ENCODE results near the gene PNPLA8.

Gene PNPLA8

DNA sequence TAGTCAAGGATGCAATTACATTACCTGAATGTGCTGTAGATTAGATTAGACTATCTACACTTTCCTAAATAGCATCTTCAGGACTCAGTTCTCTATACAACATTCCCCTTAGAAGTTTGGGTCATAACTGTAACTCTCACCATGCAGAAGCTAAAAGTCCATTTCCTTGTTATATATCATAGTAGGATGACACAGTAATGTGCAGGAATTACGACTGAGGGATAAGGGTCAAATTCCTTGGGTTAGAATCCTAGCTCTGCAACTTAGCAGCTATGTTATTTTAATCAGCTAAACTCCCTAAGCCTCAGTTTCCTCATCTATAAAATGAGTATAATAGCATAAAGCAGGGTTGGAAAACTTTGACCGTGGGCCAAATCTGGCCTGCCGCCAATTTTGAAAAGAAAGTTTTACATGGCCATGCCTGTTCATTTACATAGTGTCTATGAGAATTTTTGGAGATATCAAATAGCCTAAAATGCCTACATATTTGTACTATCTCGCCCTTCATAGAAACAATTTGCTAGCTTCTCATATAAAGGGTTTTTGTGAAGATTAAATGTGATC is 84.5 kb downstream of the PNPLA8 start:
- DNase-seq, result no peak

DNA sequence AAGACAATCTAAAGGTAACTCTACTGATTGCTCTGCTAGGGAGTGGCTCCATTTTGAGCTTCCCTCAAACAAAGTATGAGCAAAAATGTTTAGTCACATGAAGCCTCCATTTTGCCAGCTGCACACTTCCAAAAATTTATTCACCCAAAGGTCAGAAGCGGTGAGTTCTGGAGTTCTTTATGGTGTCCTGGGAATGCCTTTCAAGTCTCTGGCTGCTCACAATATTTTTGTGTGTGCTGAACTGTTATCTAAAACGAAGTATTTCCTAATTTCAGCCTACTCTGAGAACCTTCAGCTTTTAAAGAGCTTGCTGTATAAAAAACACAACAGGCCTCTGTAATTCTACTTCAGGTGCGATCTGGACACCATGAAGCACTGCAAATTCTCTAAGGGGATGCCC is 85.3 kb downstream of the PNPLA8 start:
- no peak for DNase-seq

DNA sequence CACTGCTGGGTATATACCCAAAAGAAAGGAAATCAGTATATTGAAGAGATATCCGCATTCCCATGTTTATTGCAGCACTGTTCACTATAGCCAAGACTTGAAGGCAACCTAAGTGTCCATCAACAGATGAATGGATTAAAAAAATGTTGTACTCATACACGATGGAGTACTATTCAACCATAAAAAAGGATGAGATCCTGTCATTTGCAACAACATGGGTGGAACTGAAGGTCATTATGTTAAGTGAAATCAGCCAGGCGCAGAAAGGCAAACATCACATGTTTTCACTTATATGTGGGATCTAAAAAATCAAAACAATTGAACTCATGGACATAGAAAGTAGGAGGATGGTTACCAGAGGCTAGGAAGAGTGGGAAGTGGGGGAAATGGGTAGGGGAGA is 89.0 kb downstream of the PNPLA8 start:
- DNase-seq, result no peak

DNA sequence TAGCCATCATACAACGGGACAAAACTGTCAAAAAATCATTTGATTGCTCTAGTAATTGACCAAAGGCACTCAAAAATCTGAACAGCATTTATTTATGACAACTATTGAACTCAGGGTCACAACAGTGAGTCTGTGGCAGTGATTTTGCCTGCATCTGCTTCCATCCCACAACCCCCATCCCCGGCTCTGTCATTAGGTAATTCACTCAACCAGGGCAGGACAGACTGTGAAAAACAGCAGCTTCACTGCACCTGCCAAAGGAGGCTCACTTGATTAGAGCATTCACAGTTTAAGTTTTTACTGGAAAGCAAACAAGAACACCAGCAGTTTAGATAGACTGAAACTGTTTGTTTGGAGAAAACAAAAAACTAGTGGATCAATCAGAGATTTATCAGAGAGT is 91.9 kb downstream of the PNPLA8 start:
- DNase-seq, result no peak

DNA sequence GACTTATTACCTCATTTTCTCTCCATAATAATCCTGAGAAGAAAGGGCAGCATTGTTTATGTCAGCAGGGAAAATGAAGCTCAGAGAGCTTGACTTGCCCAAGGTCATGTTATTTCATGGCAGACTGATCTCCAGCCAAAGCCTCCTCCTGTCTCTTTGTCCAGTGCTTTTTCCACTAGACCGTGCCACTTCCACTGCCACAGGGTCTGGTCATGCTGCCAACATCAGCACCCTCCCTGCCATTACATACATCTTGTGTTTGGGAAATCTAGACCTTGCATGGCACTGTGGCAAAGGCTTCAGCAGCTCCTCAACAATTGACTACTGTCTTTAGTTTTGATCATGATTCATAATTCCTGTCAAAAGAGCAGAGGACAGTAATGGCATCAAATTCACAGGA is 94.8 kb downstream of the PNPLA8 start:
- no peak for DNase-seq

DNA sequence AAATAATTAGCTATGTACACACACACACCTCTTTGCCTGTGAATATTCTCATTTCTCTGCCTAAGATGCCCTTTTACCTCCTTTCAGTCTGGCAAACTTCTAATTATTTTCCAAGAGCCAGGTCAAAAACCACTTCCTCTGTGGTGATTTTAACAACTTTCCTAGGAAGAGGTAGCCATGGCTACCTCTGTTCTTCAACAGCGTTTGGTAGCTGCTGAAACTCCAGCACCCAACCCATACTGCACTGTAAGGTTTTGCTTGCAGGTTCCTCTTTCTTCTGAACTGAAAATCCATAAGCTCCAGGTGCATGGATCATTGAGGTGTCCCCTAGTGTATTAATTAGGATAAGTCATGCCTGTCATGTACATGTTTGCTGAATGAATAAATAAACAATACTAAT is 95.3 kb downstream of the PNPLA8 start:
- no peak for DNase-seq

DNA sequence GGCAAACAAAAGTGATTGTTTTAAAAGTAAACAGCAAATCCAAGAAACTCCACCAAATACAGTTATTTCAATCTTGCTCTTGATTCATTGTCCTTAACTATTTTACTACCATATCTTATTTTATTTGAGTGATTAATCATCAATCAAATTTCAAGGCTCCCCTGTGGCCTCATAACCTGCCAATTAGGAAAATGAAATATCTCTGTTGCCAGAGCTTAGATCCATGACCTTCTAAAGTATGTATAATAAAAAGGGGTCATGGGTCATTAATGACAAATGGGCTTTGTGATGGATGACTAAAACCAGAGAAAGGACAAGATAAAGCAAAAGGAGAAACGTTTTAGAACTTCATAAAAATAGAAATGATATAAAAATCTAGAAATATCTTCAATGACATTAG is 98.2 kb downstream of the PNPLA8 start:
- no peak for DNase-seq

DNA sequence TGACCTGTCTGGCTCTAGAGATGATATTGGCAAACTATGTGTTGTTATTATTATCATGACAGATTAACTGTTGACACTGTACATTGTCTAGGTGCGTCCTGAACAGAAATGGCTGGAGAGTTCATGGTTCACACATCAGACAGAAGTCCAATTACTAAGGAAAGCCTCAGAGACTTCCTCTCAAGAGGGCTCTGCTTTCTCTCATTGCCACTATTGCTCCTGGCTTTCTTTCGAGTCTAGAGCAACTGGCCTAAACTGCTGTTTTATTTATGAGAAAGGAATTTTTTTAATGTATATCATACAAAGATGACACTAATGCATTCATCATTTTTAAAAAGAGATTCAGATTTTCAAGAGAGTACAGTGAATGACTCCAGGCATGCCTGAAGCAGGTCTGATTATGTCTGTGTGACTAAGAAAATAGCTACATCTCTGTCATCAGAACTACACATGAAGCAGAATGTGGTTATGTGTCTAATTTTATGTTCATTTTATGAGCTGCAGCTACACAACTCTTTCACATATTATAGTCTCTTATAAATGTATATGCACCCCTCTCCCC is 100.1 kb downstream of the PNPLA8 start:
- no peak for DNase-seq

DNA sequence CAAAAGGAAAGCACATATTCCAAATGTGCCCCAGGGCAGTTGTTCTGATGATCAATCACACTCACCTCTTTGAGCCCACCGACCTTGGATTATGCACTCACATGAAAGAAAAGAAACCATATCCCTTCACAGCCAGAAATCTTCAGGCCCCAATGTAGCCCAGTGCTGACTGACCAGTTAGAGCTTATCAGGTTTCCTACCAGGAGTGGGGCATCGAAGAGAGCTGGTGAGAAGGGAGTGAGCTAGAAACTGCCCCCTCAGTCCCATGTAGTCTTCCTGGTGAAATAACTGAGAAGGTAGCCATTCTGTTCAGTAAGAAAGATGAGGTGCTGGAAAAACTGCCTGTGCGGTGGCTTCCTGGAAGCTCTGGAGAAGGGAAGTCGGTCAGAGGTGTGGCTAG is 101.9 kb downstream of the PNPLA8 start:
- DNase-seq, result no peak

DNA sequence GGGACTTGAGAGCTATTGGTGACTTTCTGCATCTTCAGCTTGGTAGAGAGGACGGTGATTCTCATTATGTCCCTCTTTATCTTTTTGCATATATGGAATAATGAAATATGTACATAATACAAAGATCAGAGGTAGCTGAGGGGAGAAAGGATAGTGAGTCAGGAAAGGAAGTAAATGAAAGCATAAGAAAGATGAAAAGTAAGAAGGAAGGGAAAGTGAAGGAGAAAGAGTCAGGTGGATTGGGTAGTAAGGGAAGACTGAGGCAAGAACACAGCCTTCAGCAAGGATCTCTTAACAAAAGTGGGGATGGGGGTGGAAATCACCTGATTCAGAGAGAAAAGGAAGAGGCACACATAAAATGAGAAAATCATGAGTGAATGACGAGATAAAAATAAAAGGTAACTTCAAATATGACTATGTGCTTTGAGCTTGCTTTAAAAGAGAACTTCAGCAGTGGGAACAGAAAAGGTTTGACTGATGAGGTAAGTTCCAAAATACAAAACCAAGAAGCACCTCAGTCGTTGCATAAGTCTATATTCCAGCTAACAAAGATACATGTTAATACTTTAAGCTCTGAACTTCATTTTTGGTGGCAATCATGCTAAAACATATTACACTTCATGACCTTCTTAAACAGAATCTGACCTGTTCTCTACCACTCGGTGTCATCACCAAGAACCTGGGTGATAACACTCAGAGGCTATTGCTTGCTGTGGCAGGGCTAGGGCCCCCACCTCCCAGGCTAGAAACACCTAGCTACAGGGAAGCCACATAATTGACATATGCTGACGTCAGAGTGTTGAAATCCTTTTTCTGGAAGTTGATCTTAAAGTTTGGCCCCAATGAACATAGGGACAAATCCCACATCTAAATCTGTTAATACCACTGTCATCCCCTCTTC is 102.6 kb downstream of the PNPLA8 start:
- no peak for DNase-seq

DNA sequence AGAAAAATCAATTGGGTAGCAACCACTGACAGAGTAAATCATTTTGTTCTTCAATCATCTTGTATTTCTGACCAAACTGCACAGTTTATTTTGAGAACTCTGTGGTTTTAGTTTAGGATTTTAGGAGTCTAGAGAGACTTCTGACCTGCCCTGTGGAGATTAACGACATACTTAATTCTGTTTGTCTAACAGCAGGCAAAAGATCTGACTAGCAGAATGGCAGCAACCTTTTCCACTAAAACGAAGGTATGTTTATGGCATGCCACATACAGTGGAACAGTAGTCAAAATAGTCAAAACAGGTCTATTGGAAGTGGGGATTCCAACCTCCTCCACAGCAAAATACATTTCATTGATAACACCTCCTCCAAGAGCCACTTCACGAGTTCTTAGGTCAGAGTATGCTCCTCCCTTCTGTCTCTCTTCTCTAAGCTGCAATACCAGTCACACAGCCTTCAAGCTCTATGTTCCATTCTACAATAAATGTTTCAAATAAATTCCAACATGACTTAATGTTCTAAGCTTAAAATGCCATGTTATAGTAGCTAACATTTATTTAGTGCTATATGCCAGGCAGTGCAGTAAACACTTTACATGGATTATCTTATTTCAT is 104.1 kb downstream of the PNPLA8 start:
- no peak for DNase-seq

All from kidney glomerular epithelial cell (primary cell).